HEK293 (cell line): Measurements from ENCODE around the gene PPP1R14C.

Experiments
- ZBTB1 ChIP-seq: fragments of 450-650 bp; formaldehyde crosslinking; IDR thresholded peaks from 2 replicates; pipeline ENCODE4 v1.5.1; 2016; ENCODE audit warnings: missing biosample characterization, missing genetic modification characterization
- ZNF121 ChIP-seq: fragments of 450-650 bp; formaldehyde crosslinking; IDR thresholded peaks from 2 replicates; pipeline ENCODE4 v1.5.1; 2016; ENCODE audit warnings: missing biosample characterization, missing genetic modification characterization
- ZNF146 ChIP-seq: fragments of 450-650 bp; formaldehyde crosslinking; IDR thresholded peaks from 2 replicates; pipeline ENCODE4 v1.5.1; 2016; ENCODE audit warnings: missing biosample characterization, missing genetic modification characterization
- TF ChIP-seq, protein P1 (sequence below): fragments of 450-650 bp; formaldehyde crosslinking; IDR thresholded peaks from 2 replicates; pipeline ENCODE4 v1.5.1; 2016; ENCODE audit warnings: missing biosample characterization, missing genetic modification characterization
- TF ChIP-seq, protein P2 (sequence below): fragments of 450-650 bp; formaldehyde crosslinking; IDR thresholded peaks from 2 replicates; pipeline ENCODE4 v1.5.1; 2016; ENCODE audit warnings: missing biosample characterization, missing genetic modification characterization

DNA sequence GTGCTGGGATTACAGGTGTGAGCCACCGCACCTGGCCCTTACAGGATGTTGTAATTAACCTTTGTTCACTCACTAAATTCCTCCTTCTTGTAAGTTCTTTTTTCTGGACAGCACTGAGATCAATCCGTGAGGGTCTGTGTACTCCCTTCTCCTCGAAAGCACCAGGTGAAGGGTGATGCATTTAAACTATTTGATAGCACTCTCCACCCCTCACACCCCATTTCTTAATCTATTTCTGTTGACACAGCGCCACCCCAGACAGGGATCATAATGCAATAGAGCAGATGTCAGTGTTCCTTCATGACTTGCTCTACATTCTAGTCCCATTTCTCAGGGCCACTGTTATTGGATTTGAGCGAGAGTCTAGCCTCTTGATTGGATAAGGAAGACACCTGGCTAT is 46.3 kb downstream of the PPP1R14C start:
- TF ChIP-seq ZNF121 (tag by site-specific recombination): no peak
- TF ChIP-seq, protein P1, sequence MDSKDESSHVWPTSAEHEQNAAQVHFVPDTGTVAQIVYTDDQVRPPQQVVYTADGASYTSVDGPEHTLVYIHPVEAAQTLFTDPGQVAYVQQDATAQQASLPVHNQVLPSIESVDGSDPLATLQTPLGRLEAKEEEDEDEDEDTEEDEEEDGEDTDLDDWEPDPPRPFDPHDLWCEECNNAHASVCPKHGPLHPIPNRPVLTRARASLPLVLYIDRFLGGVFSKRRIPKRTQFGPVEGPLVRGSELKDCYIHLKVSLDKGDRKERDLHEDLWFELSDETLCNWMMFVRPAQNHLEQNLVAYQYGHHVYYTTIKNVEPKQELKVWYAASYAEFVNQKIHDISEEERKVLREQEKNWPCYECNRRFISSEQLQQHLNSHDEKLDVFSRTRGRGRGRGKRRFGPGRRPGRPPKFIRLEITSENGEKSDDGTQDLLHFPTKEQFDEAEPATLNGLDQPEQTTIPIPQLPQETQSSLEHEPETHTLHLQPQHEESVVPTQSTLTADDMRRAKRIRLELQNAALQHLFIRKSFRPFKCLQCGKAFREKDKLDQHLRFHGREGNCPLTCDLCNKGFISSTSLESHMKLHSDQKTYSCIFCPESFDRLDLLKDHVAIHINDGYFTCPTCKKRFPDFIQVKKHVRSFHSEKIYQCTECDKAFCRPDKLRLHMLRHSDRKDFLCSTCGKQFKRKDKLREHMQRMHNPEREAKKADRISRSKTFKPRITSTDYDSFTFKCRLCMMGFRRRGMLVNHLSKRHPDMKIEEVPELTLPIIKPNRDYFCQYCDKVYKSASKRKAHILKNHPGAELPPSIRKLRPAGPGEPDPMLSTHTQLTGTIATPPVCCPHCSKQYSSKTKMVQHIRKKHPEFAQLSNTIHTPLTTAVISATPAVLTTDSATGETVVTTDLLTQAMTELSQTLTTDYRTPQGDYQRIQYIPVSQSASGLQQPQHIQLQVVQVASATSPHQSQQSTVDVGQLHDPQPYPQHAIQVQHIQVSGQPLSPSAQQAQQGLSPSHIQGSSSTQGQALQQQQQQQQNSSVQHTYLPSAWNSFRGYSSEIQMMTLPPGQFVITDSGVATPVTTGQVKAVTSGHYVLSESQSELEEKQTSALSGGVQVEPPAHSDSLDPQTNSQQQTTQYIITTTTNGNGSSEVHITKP (tag by site-specific recombination): no peak
- TF ChIP-seq, protein P2, sequence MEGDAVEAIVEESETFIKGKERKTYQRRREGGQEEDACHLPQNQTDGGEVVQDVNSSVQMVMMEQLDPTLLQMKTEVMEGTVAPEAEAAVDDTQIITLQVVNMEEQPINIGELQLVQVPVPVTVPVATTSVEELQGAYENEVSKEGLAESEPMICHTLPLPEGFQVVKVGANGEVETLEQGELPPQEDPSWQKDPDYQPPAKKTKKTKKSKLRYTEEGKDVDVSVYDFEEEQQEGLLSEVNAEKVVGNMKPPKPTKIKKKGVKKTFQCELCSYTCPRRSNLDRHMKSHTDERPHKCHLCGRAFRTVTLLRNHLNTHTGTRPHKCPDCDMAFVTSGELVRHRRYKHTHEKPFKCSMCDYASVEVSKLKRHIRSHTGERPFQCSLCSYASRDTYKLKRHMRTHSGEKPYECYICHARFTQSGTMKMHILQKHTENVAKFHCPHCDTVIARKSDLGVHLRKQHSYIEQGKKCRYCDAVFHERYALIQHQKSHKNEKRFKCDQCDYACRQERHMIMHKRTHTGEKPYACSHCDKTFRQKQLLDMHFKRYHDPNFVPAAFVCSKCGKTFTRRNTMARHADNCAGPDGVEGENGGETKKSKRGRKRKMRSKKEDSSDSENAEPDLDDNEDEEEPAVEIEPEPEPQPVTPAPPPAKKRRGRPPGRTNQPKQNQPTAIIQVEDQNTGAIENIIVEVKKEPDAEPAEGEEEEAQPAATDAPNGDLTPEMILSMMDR (tag by site-specific recombination): no peak
- no peak for TF ChIP-seq ZBTB1 (tag by site-specific recombination)
- no peak for TF ChIP-seq ZNF146 (tag by site-specific recombination)
